MM.1S (cell line): Measurements from ENCODE around the gene PROCA1.

ENCODE experiments used
- DNase-seq: peaks from one replicate; pipeline ENCODE4 v3.0.0-alpha.2; 2015
- H2AFZ ChIP-seq: fragments of 300-600 bp; sonication (generic); 2 replicates; pipeline ENCODE4 v1.6.0; 2016; ENCODE audit warnings: antibody characterized with exemption, low read length
- H3F3A ChIP-seq: fragments of 300-600 bp; sonication (generic); 2 replicates; pipeline ENCODE4 v1.6.1; 2016; ENCODE audit warnings: mild to moderate bottlenecking, antibody characterized with exemption, low read length, moderate library complexity, mixed read lengths; ENCODE audit not compliant: insufficient read depth
- H3K27ac ChIP-seq: fragments of 300-600 bp; sonication (generic); 2 replicates; pipeline ENCODE4 v1.5.1; 2016; ENCODE audit warnings: mild to moderate bottlenecking, low read length
- H3K27me3 ChIP-seq: fragments of 300-600 bp; sonication (generic); replicated peaks from 2 replicates; pipeline ENCODE4 v1.6.0; 2016; ENCODE audit warnings: low read length; ENCODE audit not compliant: insufficient read depth
- H3K36me3 ChIP-seq: fragments of 300-600 bp; sonication (generic); replicated peaks from 2 replicates; pipeline ENCODE4 v1.6.1; 2016; ENCODE audit warnings: mild to moderate bottlenecking, low read length, mixed read lengths; ENCODE audit not compliant: insufficient read depth
- H3K4me1 ChIP-seq: fragments of 300-600 bp; sonication (generic); 2 replicates; pipeline ENCODE4 v1.6.1; 2016; ENCODE audit warnings: low read length, mixed read lengths
- H3K4me2 ChIP-seq: fragments of 300-600 bp; sonication (generic); 2 replicates; pipeline ENCODE4 v1.6.0; 2016; ENCODE audit warnings: low read depth, low read length
- H3K4me3 ChIP-seq: fragments of 300-600 bp; sonication (generic); 2 replicates; pipeline ENCODE4 v1.5.1; 2016; ENCODE audit warnings: low read length, mixed read lengths
- H3K79me2 ChIP-seq: fragments of 300-600 bp; sonication (generic); 2 replicates; pipeline ENCODE4 v1.6.1; 2016; ENCODE audit warnings: mixed run types, low read length, mixed read lengths
- H3K9ac ChIP-seq: fragments of 300-600 bp; sonication (generic); 2 replicates; pipeline ENCODE4 v1.6.1; 2016; ENCODE audit warnings: low read length, mixed read lengths
- H3K9me2 ChIP-seq: fragments of 300-600 bp; sonication (generic); replicated peaks from 2 replicates; pipeline ENCODE4 v1.6.1; 2016; ENCODE audit warnings: mild to moderate bottlenecking, low read length, mixed read lengths; ENCODE audit not compliant: insufficient read depth
- H3K9me3 ChIP-seq: fragments of 300-600 bp; sonication (generic); replicated peaks from 2 replicates; pipeline ENCODE4 v1.6.1; 2016; ENCODE audit warnings: mild to moderate bottlenecking, low read length, mixed read lengths; ENCODE audit not compliant: insufficient read depth
- H4K20me1 ChIP-seq: fragments of 300-600 bp; sonication (generic); 2 replicates; pipeline ENCODE4 v1.6.1; 2016; ENCODE audit warnings: mild to moderate bottlenecking, low read length, moderate library complexity, mixed read lengths; ENCODE audit not compliant: insufficient read depth
- EZH2 ChIP-seq: fragments of 300-600 bp; sonication (generic); optimal IDR thresholded peaks from 2 replicates; pipeline ENCODE3; 2017; ENCODE audit warnings: low read depth, mild to moderate bottlenecking, antibody characterized with exemption, low read length, mixed read lengths
- EZH2phosphoT487 ChIP-seq: fragments of 300-600 bp; sonication (generic); IDR thresholded peaks from 2 replicates; pipeline ENCODE4 v1.6.1; 2018; ENCODE audit warnings: antibody characterized with exemption, low read length
- TF ChIP-seq, protein P1 (sequence below): fragments of 300-600 bp; sonication (generic); IDR thresholded peaks from 2 replicates; pipeline ENCODE4 v1.5.1; 2016; ENCODE audit warnings: antibody characterized with exemption, low read length, mixed read lengths

Gene PROCA1

GRCh38 chr17:28740406-28741357 is 29.0 kb upstream of the PROCA1 start:
- H3K4me1 ChIP-seq = peaks cover 26% of the 10 kb centered on the region
- peaks cover 16% of the 10 kb centered on the region for H3K79me2 ChIP-seq

GRCh38 chr17:28738680-28739384 is 27.1 kb upstream of the PROCA1 start:
- no peaks in the 10 kb centered on the region for H3K79me2 ChIP-seq
- no peak overlapping the region for H3K4me2 ChIP-seq
- no peaks in the 10 kb centered on the region for H3K9me2 ChIP-seq
- H3K27ac ChIP-seq = no peak overlapping the region
- peaks cover 23% of the 10 kb centered on the region for H3K4me1 ChIP-seq
- TF ChIP-seq EZH2phosphoT487 (no peak), EZH2 (no peak)
- TF ChIP-seq, protein P1, sequence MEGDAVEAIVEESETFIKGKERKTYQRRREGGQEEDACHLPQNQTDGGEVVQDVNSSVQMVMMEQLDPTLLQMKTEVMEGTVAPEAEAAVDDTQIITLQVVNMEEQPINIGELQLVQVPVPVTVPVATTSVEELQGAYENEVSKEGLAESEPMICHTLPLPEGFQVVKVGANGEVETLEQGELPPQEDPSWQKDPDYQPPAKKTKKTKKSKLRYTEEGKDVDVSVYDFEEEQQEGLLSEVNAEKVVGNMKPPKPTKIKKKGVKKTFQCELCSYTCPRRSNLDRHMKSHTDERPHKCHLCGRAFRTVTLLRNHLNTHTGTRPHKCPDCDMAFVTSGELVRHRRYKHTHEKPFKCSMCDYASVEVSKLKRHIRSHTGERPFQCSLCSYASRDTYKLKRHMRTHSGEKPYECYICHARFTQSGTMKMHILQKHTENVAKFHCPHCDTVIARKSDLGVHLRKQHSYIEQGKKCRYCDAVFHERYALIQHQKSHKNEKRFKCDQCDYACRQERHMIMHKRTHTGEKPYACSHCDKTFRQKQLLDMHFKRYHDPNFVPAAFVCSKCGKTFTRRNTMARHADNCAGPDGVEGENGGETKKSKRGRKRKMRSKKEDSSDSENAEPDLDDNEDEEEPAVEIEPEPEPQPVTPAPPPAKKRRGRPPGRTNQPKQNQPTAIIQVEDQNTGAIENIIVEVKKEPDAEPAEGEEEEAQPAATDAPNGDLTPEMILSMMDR = no peak
- peaks cover 8% of the 10 kb centered on the region for H3F3A ChIP-seq
- no peak overlapping the region for H3K9ac ChIP-seq
- DNase-seq = peak; percentile 40
- no peaks in the 10 kb centered on the region for H4K20me1 ChIP-seq
- no peaks in the 10 kb centered on the region for H3K27me3 ChIP-seq
- H3K36me3 ChIP-seq = no peaks in the 10 kb centered on the region
- no peaks in the 10 kb centered on the region for H3K9me3 ChIP-seq
- H2AFZ ChIP-seq = no peak overlapping the region
- H3K4me3 ChIP-seq = no peak overlapping the region

More at GRCh38 chr17:28740406-28741357, 29.0 kb upstream of the PROCA1 start:
- TF ChIP-seq EZH2phosphoT487 (no peak), EZH2 (no peak)
- TF ChIP-seq, protein P1 = no peak
- Histone ChIP-seq H2AFZ (no peak overlapping the region), H3K4me2 (no peak overlapping the region), H3K36me3 (no peaks in the 10 kb centered on the region), H4K20me1 (no peaks in the 10 kb centered on the region), H3F3A (peaks cover 11% of the 10 kb centered on the region), H3K27ac (no peak overlapping the region), H3K27me3 (no peaks in the 10 kb centered on the region), H3K9me2 (no peaks in the 10 kb centered on the region), H3K4me3 (no peak overlapping the region), H3K9ac (no peak overlapping the region), H3K9me3 (no peaks in the 10 kb centered on the region)
- no peak for DNase-seq

DNA sequence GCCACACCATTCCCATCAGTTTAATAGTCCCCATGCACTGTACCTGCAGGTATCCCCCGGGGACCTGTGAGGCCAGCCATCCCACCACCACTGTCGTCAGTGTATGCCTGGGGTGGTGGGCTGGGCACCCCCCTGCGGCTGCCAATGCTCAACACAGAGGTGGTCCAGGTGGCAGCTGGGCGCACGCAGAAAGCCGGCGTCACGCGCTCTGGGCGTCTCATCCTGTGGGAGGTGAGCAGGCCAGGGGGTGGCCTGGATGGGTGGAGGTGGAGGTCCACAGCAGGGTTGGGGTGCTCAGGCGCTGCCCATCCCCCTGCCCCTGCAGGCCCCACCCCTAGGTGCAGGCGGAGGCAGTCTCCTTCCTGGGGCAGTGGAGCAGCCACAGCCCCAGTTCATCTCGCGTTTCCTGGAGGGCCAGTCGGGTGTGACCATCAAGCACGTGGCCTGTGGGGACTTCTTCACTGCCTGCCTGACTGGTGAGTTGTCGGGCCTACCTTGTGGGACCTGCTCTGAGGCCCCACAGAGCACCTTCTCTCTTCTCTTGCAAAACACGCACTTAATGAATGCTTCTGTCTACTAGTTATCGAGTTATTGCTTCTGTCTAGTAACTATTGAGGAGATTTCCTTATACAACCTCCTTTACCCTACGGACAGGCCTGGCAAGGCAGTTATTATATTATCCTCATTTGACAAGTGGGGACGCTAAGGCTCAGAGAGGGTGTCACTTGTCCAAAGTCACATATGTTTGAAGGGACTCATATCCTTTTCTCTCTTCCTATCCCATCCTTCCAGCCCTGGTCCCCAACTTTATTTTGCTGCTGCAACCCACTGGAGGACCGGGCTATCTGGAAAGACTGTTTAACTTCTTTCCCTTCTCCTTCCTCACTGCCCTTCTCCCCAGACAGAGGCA is 26.3 kb upstream of the PROCA1 start:
- Histone ChIP-seq H2AFZ (no peak overlapping the region), H3K79me2 (no peaks in the 10 kb centered on the region), H3K4me3 (no peak overlapping the region), H3F3A (peaks cover 1% of the 10 kb centered on the region; the same call in 1 of the 2 replicates), H3K27me3 (no peaks in the 10 kb centered on the region), H3K9me3 (no peaks in the 10 kb centered on the region), H3K9ac (no peak overlapping the region), H4K20me1 (no peaks in the 10 kb centered on the region), H3K4me2 (no peak overlapping the region), H3K4me1 (peaks cover 23% of the 10 kb centered on the region), H3K9me2 (no peaks in the 10 kb centered on the region), H3K27ac (no peak overlapping the region), H3K36me3 (no peaks in the 10 kb centered on the region)
- TF ChIP-seq EZH2phosphoT487 = no peak
- TF ChIP-seq EZH2 = no peak
- TF ChIP-seq, protein P1 = no peak
- DNase-seq = no peak
